Transverse colon (tissue), 4 donors: Measurements from ENCODE around the gene EHF. TPM values are rescaled to one million over a fixed set of nuclear protein-coding genes. Genes with fewer than 3 reads are reported as not detected.

ENCODE experiments used
- DNase-seq: peaks from one replicate; pipeline ENCODE4 v3.0.0-alpha.2; 2019
- H3K27ac ChIP-seq, 4 donors: fragments of 200-600 bp; sonication (generic); 2 replicates each; pipeline ENCODE4 v1.5.1; 2016 to 2018; ENCODE audit warnings: inconsistent platforms in 4 of 4
- H3K27me3 ChIP-seq: fragments of 200-600 bp; sonication (generic); 2 replicates; pipeline ENCODE4 v1.5.1; 2017; ENCODE audit warnings: inconsistent platforms
- H3K36me3 ChIP-seq, 4 donors: fragments of 200-600 bp; sonication (generic); 2 replicates each; pipeline ENCODE4 v1.5.1; 2017 to 2019; ENCODE audit warnings: inconsistent platforms in 4 of 4
- H3K4me1 ChIP-seq, 4 donors: fragments of 200-600 bp; sonication (generic); 2 replicates each; pipeline ENCODE4 v1.5.1; 2017 to 2020; ENCODE audit warnings: inconsistent platforms in 4 of 4
- H3K4me3 ChIP-seq, 4 donors: fragments of 200-600 bp; sonication (generic); 1 replicate in 1 of 4; 2 replicates in 3 of 4; pipeline versions ENCODE4 v1.5.1 to v1.6.1; 2017 to 2019; ENCODE audit warnings: inconsistent platforms in 4 of 4
- H3K9me3 ChIP-seq, 2 donors: fragments of 200-600 bp; sonication (generic); 2 replicates each; pipeline ENCODE4 v1.5.1; 2017 to 2019; ENCODE audit warnings: inconsistent platforms in 2 of 2
- CTCF ChIP-seq, 5 experiments: fragments of 200-600 bp in 3 of 5; fragments of 450-650 bp in 2 of 5; sonication (generic) in 3 of 5; IDR thresholded peaks; 1 replicate in 2 of 5; 2 replicates in 3 of 5; pipeline ENCODE4 v1.5.1; 2016 to 2017; ENCODE audit warnings: antibody characterized with exemption in 5 of 5, inconsistent platforms in 3 of 5, mild to moderate bottlenecking in 2 of 5, moderate library complexity in 1 of 5
- EP300 ChIP-seq: sonication (generic); formaldehyde crosslinking; IDR thresholded peaks from one replicate; pipeline ENCODE4 v1.6.1; 2017; ENCODE audit warnings: antibody characterized with exemption, low read depth
- POLR2A ChIP-seq: fragments of 450-650 bp; IDR thresholded peaks from one replicate; pipeline ENCODE4 v1.6.1; 2016; ENCODE audit warnings: antibody characterized with exemption, mild to moderate bottlenecking, moderate library complexity
- POLR2AphosphoS5 ChIP-seq, 3 donors: sonication (generic); formaldehyde crosslinking; IDR thresholded peaks; one replicate each; pipeline ENCODE4 v1.6.1; 2016; ENCODE audit warnings: antibody characterized with exemption in 3 of 3
- WGBS, 2 donors: methylation state at CpG; one replicate each; pipeline ENCODE4 v1.1.5; 2018; ENCODE audit warnings: low coverage in 1 of 2; 5-methylcytosine and 5-hydroxymethylcytosine counted together
- in situ Hi-C, 4 donors: fragments of 200-750 bp; cut with MboI; loops; one replicate each; pipeline versions ENCODE4 v1.15.0 to v1.15.1; 2017; ENCODE audit warnings: low sequenced_read_pairs in 3 of 4, low pct_ligation_motif_present in 1 of 4, low pct_unique_long_range_greater_than_20kb in 1 of 4
- intact Hi-C: fragments of 100-400 bp; cut with DNase I; formaldehyde crosslinking; loops from one replicate; pipeline ENCODE4 v1.15.1; 2023; ENCODE audit warnings: low total_unique reads
- total RNA-seq, 4 donors: library from RNA; depleted of rRNA; stranded (reverse); fragments of >200 nt; gene quantifications; one replicate each; pipeline ENCODE4 v1.1.0, GENCODE V29; 2016

Gene EHF
- total RNA-seq, 4 donors from 2014 or later: 206 to 406 (median 262) TPM

GRCh38 chr11:34613015-34613414 lies 7.9 kb upstream of the EHF start:
- peaks cover 0 to 4% (median 0%) of the 10 kb centered on the region in 4 donors for H3K4me1 ChIP-seq
- DNase-seq: no peak
- no peaks in the 10 kb centered on the region for H3K27me3 ChIP-seq
- no peak for TF ChIP-seq POLR2AphosphoS5 (IDR thresholded peaks at IDR 0.05)
- no peak for TF ChIP-seq POLR2A
- no peak for TF ChIP-seq CTCF (IDR thresholded peaks at IDR 0.05)
- no peak for TF ChIP-seq EP300
- H3K36me3 ChIP-seq: no peaks in the 10 kb centered on the region
- in situ Hi-C loops: no loop called here
- no peak overlapping the region for H3K4me3 ChIP-seq
- intact Hi-C loops: no loop called here
- no peak overlapping the region for H3K27ac ChIP-seq
- H3K9me3 ChIP-seq: no peaks in the 10 kb centered on the region

GRCh38 chr11:34613552-34614056 lies 7.3 kb upstream of the EHF start:
- no peak for DNase-seq
- no peak overlapping the region for H3K4me3 ChIP-seq
- 39 to 54% methylated on average over 2 of the region's 2 CpGs for WGBS, 2 donors
- H3K27me3 ChIP-seq: no peaks in the 10 kb centered on the region
- H3K36me3 ChIP-seq: no peaks in the 10 kb centered on the region
- in situ Hi-C loops (no loop called here), intact Hi-C loops (no loop called here)
- no peak overlapping the region for H3K27ac ChIP-seq
- H3K4me1 ChIP-seq: peaks cover 0 to 4% (median 0%) of the 10 kb centered on the region in 4 donors
- H3K9me3 ChIP-seq: no peaks in the 10 kb centered on the region
- TF ChIP-seq POLR2AphosphoS5 (IDR thresholded peaks at IDR 0.05) (no peak), EP300 (no peak), CTCF (IDR thresholded peaks at IDR 0.05) (no peak), POLR2A (no peak)

GRCh38 chr11:34614344-34615104 lies 6.4 kb upstream of the EHF start:
- intact Hi-C loops: no loop called here
- no peaks in the 10 kb centered on the region for H3K27me3 ChIP-seq
- no peak for DNase-seq
- no peaks in the 10 kb centered on the region for H3K36me3 ChIP-seq
- no peak overlapping the region for H3K27ac ChIP-seq
- no peak for TF ChIP-seq EP300
- no peak for TF ChIP-seq POLR2AphosphoS5 (IDR thresholded peaks at IDR 0.05)
- TF ChIP-seq CTCF (IDR thresholded peaks at IDR 0.05): no peak
- TF ChIP-seq POLR2A: no peak
- in situ Hi-C loops: no loop called here
- H3K4me1 ChIP-seq: peaks cover 0 to 4% (median under 1%) of the 10 kb centered on the region in 4 donors
- H3K9me3 ChIP-seq: no peaks in the 10 kb centered on the region
- no peak overlapping the region for H3K4me3 ChIP-seq
- WGBS, 2 donors: 37 to 62% methylated on average over 5 of the region's 5 CpGs

GRCh38 chr11:34616086-34616485 lies 4.8 kb upstream of the EHF start:
- WGBS, 2 donors: 64 to 80% methylated on average over 1 of the region's 1 CpG
- H3K27ac ChIP-seq: no peak overlapping the region
- no peak overlapping the region for H3K4me3 ChIP-seq
- H3K27me3 ChIP-seq: no peaks in the 10 kb centered on the region
- H3K4me1 ChIP-seq: peaks cover 0 to 15% (median 2%) of the 10 kb centered on the region in 4 donors
- intact Hi-C loops (no loop called here), in situ Hi-C loops (no loop called here)
- H3K36me3 ChIP-seq: no peaks in the 10 kb centered on the region
- DNase-seq: no peak
- TF ChIP-seq CTCF (IDR thresholded peaks at IDR 0.05): no peak
- no peak for TF ChIP-seq EP300
- TF ChIP-seq POLR2A: no peak
- no peak for TF ChIP-seq POLR2AphosphoS5 (IDR thresholded peaks at IDR 0.05)
- H3K9me3 ChIP-seq: no peaks in the 10 kb centered on the region
